ENCODE data around the gene SORT1. TPM values are rescaled to one million over a fixed set of nuclear protein-coding genes. Genes with fewer than 3 reads are reported as not detected.
"Not testable (repeated sequence)": the region's sequence is repeated elsewhere in the genome, so short reads cannot be mapped to it uniquely, and the experiment has no call there.

The SORT1 gene
- total RNA-seq, 1 donor, result 9.3 TPM

DNA sequence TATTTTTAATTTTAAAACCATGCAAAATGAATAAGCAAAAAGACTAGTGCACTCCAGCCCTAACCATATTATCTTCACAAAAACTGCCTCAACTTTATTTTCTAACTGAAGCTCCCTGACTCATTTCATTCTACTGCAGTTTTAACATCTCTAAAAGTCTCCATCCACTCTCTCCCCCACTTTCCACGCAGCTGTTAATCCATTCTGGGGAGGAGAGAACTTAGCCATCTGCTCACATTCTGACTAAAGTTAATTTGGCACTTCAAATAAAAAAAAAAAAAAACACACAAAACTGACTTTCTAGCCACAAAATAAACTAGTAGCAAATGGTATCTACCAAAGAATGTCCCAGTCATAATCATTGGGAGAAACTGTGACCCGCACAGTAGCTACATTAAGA lies 85.5 kb downstream of the SORT1 start:
- H3K4me3 ChIP-seq (ENCODE audit: low read length), result no peak overlapping the region
- H3K9me3 ChIP-seq (ENCODE audit: low read depth, low read length), result no peaks in the 10 kb centered on the region
- H3K4me1 ChIP-seq (ENCODE audit: insufficient read depth, low read length), result peaks cover 18% of the 10 kb centered on the region
- H3K27me3 ChIP-seq (ENCODE audit: insufficient read depth, low read length), result no peaks in the 10 kb centered on the region

DNA sequence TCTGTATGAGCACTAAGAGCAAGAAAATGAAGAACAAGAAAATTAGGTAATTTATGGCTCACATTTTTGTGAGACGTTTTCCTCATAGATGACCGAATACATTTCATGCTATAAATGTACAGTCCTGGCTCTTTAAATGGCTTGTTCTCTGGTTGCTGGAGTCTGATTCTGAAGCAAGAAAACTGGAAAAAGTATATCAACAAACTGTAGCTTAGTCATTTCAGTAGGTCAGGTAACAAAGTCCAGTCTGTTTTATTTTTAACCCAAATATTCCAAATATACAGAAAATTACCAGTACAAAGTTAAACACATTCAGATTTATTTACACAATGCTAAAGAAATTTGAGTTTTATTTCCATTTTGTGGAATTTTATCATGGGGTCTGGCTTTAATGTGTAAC lies 88.4 kb downstream of the SORT1 start:
- Histone ChIP-seq H3K9me3 (ENCODE audit: low read depth, low read length) (no peaks in the 10 kb centered on the region), H3K4me1 (ENCODE audit: insufficient read depth, low read length) (peaks cover 25% of the 10 kb centered on the region), H3K4me3 (ENCODE audit: low read length) (no peak overlapping the region), H3K27me3 (ENCODE audit: insufficient read depth, low read length) (no peaks in the 10 kb centered on the region)

DNA sequence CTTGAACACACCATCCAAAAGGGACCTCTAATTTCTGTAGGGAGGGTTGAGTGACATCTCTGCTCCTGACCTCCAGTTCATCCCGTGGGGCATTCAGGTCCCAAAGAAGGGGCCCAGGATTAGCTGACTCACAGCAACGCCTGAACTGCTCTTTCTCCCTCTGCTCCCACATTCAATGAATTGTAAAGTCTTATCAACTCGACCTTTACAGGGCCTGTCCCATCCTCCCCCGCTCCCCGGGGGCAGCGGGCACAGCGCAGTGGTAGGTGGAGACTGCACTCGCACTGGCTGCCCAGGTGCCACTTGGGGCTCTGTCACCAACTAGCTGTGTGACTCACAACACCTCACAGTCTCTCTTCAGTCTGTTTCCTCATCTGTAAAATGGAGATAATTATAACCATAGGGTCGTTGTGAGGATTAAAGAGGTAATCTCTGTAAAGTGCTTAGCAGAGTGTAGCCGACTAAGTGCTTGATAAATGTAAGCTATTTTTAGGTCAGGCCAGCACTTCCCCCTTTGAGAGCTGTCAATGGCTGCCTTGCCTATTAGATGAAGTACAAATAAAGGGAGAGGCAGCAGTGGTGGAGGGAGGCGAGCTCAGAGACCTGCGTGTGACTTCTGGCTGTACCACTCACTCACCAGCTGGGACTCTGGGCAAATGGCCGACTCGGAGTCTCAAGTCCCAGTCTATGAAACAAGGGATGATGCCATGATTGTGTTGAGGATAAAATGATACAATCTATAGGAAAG lies 90.3 kb downstream of the SORT1 start:
- Histone ChIP-seq H3K4me3 (ENCODE audit: low read length) (no peak overlapping the region), H3K27me3 (ENCODE audit: insufficient read depth, low read length) (no peaks in the 10 kb centered on the region), H3K9me3 (ENCODE audit: low read depth, low read length) (no peaks in the 10 kb centered on the region), H3K4me1 (ENCODE audit: insufficient read depth, low read length) (peaks cover 17% of the 10 kb centered on the region)

DNA sequence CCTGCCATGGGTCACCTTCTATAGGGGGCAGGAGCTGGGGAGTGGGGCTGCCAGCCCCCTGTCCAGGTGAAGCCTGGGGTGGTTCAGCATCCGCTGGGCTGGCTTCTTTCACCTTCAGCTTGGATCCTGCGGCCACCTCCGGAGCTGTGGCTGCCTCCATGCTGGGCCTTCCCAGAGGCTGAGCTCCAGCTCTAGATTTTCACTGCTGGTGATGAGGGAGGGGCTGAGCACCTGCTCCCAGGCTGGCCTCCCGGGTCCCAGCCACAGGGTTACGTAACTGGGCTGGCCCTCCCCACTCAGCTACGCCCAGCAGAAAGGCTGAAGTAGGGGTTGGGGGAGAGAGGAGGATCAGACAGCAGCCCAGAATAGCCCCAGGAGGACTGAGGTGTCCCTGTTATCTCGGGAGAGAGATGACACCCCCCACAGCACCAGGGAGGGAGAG lies 90.9 kb downstream of the SORT1 start, which contains the start of gene MYBPHL:
Gene MYBPHL (minus strand): TSS at position 180 of the 442 bp plus-strand sequence. CDS start 20 bp downstream, at position 160.
- Histone ChIP-seq H3K27me3 (ENCODE audit: insufficient read depth, low read length) (no peaks in the 10 kb centered on the region), H3K9me3 (ENCODE audit: low read depth, low read length) (no peaks in the 10 kb centered on the region), H3K4me1 (ENCODE audit: insufficient read depth, low read length) (peaks cover 17% of the 10 kb centered on the region), H3K4me3 (ENCODE audit: low read length) (no peak within 1 kb of the TSS)

DNA sequence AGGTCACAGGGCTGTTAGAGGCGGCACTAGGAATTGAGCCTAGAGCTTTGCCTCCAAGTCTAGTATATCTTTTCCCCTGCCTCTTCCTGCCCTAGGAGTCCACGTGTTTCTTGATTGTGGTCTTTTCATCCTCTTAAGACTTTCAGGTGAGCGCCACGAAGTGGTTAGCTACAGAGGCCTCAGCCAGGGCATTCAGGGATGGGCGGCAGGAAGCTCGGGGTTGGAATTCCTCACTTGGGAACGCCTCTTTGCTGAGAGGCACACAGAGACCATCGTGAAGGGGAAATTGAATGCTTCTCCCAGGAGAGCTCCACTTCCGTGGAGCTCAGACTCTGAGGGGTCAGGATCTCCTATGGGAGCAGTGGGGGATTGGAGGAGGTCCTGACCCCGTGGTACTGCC lies 91.7 kb downstream of the SORT1 start:
- peaks cover 17% of the 10 kb centered on the region for H3K4me1 ChIP-seq (ENCODE audit: insufficient read depth, low read length)
- H3K9me3 ChIP-seq (ENCODE audit: low read depth, low read length); H3K27me3 ChIP-seq (ENCODE audit: insufficient read depth, low read length): not testable (repeated sequence)

DNA sequence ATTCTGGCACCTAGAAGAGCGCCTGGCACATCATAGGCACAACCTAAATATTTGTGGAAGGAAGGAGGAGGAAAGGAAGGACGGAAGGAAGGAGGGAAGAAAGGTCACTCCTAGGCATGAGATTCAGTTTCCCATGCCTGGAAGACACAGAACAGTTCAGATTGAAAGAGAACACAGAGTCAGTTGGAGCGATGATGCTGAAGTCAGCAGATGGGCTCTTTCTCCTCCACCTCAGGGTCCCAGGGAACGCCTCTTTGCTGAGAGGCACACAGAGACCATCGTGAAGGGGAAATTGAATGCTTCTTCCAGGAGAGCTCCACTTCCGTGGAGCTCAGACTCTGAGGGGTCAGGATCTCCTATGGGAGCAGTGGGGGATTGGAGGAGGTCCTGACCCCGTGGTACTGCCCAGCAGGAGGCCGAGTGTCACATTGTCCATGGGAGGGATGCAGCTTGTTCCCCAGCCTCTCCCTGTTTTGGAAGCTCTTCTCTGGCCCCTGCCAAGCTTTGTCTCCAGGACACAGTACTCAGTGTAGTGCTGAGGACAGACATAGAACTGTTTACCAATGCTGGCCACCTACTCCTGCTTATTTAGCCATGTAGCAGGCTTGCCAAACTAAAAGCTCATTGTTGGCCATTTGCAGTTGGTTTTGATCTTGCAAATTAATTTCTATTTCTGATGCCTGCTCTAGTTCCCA lies 93.3 kb downstream of the SORT1 start:
- Histone ChIP-seq H3K27me3 (ENCODE audit: insufficient read depth, low read length) (no peaks in the 10 kb centered on the region), H3K9me3 (ENCODE audit: low read depth, low read length) (no peaks in the 10 kb centered on the region), H3K4me1 (ENCODE audit: insufficient read depth, low read length) (peaks cover 24% of the 10 kb centered on the region), H3K4me3 (ENCODE audit: low read length) (no peak overlapping the region)

More for the DNA sequence above, 91.7 kb downstream of the SORT1 start:
- H3K4me3 ChIP-seq (ENCODE audit: low read length), result not testable (repeated sequence)

DNA sequence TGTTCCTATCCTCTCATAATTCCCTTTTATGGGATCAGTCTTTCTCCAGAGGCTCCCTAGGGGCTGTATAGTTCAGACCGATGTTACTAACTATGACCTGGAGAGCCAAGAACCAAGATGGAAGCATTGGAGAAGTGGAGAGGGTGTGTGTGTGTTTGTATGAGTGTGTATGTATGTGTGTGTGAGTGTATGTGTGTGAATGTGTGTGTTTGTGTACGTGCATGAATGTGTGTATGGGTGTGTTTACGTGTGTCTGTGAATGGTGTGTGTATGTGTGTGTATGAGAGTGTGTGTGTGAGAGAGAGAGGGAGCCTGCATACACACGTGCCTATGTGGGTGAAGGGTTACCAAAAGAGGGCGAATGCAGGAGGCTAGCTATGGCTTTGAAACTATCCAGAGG lies 95.8 kb downstream of the SORT1 start:
- Histone ChIP-seq H3K27me3 (ENCODE audit: insufficient read depth, low read length) (no peaks in the 10 kb centered on the region), H3K4me3 (ENCODE audit: low read length) (no peak overlapping the region), H3K4me1 (ENCODE audit: insufficient read depth, low read length) (peaks cover 15% of the 10 kb centered on the region), H3K9me3 (ENCODE audit: low read depth, low read length) (no peaks in the 10 kb centered on the region)

DNA sequence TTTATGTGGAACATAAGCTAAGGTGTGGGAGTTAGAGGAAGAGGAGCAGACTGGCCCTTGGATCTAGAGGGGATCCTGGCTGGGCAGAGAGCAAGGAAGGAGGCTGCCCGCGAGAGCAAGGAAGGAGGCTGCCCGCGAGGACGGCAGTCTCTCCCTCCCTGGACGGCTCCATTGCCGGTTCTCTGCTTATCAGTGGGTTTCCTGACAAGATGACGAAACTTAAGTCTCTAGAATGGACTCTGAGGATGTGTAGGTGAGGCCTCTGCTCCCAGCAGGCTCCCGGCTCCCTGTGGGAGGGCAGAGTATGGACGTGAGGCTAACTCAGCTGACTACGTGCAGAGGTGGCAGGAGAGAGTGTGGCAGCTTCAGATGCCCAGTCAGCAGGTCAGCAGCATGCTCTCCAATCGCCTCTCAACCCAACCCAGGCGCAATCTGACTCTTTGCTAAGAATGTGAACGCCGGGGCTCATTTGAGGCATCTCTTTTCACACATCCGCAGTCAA lies 97.0 kb downstream of the SORT1 start:
- Histone ChIP-seq H3K4me3 (ENCODE audit: low read length) (no peak overlapping the region), H3K9me3 (ENCODE audit: low read depth, low read length) (no peaks in the 10 kb centered on the region), H3K27me3 (ENCODE audit: insufficient read depth, low read length) (no peaks in the 10 kb centered on the region), H3K4me1 (ENCODE audit: insufficient read depth, low read length) (peaks cover 13% of the 10 kb centered on the region)

DNA sequence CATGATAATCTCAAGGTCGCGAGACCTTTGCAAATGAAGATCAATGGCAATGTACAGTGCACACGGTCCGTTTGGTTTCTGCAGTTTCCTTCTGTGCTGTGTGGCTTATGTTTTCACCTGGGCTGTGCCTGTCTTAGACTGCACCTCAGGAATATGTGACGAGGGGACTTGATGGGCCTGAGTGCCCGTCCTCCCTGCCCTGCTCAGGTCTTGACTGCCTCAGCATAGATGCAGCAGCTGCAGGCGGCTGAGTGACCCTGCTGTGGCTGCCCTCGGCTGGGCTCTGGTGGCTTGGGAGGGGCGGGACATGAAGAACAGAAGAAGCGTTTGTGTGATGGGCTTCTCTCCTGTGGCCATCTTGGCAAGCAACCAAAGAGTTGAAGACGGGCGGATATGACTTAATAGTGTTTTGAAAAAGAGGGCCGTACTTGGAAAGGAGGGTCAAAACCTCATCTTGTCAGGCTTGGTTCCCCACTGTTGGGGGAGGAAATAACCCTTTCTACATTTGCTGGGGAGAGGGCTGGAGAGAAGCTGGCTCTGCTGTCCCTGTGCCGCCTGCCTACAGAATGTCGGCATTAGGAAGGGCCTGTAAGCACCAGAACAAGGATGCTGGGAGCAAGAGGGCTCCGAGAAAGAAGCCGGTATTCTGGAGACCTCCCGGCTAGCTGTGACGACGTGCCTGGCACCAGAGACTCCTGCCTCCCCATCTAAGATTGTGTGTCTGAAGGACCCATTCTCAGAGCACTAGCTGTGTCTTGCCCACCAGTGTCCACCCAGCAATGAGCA lies 98.0 kb downstream of the SORT1 start:
- no peaks in the 10 kb centered on the region for H3K27me3 ChIP-seq (ENCODE audit: insufficient read depth, low read length)

DNA sequence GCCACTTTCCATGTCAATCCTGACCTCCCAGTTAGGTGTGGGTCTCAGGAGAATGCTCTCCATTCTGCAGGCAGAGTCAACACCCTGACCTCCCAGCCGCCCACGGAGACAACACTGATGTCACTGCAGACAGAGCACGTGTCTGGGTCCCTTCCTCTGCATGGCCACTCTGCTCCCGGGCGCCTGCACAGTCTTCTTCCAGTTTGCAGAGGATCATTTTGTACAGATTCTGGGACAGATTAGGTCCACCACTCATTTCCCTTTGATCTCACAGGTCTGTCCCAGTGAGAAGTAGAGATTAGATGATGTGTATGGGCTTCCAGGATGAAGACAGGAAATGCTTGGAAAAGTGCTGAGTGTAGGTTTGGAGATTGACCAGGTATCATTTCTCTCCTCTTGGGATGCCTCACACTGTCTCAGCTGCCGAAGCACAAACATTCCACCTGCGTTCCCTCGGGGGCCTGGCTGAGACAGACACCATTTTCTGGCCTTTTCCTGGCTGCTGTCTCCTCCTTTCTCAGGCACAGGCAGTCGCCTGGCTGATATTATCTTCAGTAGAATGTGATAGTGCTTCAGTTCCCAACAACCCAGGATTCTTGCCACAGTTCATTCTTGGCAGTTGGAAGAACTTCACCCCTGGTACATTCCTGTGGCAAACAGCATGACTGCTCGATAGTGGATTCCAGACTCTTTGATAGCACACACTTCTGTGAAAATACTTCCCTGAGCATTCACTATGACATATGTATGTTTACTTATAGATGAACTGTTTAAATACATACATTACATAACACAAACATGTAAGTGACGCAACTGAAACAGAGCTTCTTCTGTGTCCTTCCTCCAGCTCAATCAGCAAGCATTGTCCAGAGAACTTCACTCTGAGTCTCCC lies 98.8 kb downstream of the SORT1 start:
- H3K9me3 ChIP-seq (ENCODE audit: low read depth, low read length), result no peaks in the 10 kb centered on the region
- H3K4me1 ChIP-seq (ENCODE audit: insufficient read depth, low read length), result peaks cover 31% of the 10 kb centered on the region
- no peaks in the 10 kb centered on the region for H3K27me3 ChIP-seq (ENCODE audit: insufficient read depth, low read length)
- H3K4me3 ChIP-seq (ENCODE audit: low read length), result no peak overlapping the region

More for the DNA sequence above, 98.0 kb downstream of the SORT1 start:
- H3K9me3 ChIP-seq (ENCODE audit: low read depth, low read length), result no peaks in the 10 kb centered on the region
- no peak overlapping the region for H3K4me3 ChIP-seq (ENCODE audit: low read length)
- H3K4me1 ChIP-seq (ENCODE audit: insufficient read depth, low read length), result peaks cover 23% of the 10 kb centered on the region

DNA sequence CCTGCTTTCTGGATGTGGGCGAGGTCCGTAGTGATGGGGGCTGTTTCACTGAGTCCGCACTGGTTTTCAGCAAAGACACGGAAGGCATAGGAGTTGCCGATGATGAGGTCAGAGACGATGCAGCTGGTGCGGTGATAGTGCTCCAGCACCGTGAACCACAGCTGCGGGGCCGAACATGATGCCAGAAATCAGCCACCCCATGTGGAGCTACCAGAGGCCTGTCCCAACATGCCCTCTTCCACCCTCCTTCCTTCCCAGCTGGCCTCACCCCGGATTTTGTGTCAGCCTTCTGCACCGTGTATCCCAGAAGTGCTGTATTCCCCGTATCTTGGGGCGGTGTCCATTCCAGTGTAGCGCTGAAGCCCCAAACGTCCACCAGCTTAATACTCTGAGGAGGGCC lies 100.9 kb downstream of the SORT1 start:
- H3K4me1 ChIP-seq (ENCODE audit: insufficient read depth, low read length), result peaks cover 34% of the 10 kb centered on the region
- H3K4me3 ChIP-seq (ENCODE audit: low read length), result no peak overlapping the region
- no peaks in the 10 kb centered on the region for H3K9me3 ChIP-seq (ENCODE audit: low read depth, low read length)
- H3K27me3 ChIP-seq (ENCODE audit: insufficient read depth, low read length), result no peaks in the 10 kb centered on the region

DNA sequence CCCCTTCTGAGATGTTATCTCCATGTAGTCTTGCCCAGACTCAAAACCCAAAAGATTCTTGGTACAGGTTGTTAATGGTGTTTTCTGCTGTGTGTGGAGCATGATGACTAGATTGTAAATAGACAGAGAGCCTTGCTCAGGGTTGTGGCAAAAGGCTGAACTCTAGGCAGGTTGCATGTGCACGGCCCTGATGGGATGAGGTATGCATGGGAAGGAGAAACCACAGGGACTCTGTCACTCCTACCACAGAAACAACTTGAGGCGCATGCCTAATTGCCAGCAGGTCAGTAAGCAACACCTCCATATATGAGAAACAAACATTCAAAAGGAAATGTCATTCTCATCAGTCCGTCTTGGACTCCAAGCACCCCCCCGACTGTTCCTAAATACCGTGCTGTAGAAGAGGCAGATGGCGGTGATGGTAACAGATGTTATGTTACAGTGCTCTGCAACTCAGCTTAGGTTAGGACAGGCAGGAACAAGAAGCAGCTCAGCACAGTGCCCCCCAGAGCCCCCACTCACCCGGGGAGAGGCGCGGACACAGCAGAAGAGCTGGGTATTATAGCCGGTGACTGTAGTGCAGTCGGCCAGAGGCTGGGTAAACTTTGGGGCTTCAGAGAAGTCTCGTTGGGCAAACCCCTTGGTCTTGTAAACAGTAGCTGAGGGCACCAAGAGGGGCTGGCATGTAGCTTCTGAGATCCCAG lies 101.9 kb downstream of the SORT1 start:
- Histone ChIP-seq H3K4me1 (ENCODE audit: insufficient read depth, low read length) (peaks cover 43% of the 10 kb centered on the region), H3K4me3 (ENCODE audit: low read length) (no peak overlapping the region), H3K27me3 (ENCODE audit: insufficient read depth, low read length) (no peaks in the 10 kb centered on the region)

DNA sequence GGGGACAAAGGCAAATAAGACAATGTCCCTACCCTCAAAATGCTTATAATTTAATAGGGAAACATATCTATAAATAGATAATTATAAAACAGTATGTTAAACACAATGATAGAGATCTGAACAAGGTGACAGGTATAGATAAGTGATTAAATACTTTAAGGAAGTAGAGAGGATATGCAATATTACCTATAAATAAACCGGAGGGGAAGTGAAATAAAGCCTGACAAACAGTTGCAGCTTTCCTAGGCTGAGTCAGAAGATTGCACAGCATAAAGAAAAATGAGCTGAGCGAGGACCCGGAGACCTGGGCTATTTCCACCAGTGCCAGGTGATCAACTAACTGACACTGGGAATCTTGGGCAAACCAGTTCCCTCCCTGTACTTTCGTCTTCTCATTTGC lies 103.2 kb downstream of the SORT1 start:
- Histone ChIP-seq H3K9me3 (ENCODE audit: low read depth, low read length) (no peaks in the 10 kb centered on the region), H3K4me3 (ENCODE audit: low read length) (no peak overlapping the region), H3K27me3 (ENCODE audit: insufficient read depth, low read length) (no peaks in the 10 kb centered on the region), H3K4me1 (ENCODE audit: insufficient read depth, low read length) (peaks cover 43% of the 10 kb centered on the region)

More for the DNA sequence above, 101.9 kb downstream of the SORT1 start:
- no peaks in the 10 kb centered on the region for H3K9me3 ChIP-seq (ENCODE audit: low read depth, low read length)

DNA sequence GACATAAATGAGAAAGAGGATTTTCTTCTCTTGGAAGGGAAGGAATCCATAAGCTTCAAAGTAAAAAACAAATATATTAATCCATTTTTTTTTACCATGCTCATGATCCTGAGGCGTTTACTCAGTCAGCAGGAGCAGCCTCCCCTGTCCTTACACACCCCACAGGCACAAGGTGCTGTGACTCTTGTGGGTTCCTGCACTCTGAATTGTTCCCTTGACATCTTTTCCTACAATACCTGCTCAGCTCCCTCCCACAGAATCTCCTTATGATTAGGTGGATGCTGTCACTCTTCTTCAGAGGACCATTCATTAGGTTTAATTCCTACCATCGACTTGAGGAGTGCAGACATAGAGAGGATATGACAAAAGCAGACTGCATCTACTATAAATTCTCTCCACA lies 104.7 kb downstream of the SORT1 start:
- Histone ChIP-seq H3K4me3 (ENCODE audit: low read length) (no peak overlapping the region), H3K4me1 (ENCODE audit: insufficient read depth, low read length) (peaks cover 38% of the 10 kb centered on the region), H3K9me3 (ENCODE audit: low read depth, low read length) (no peaks in the 10 kb centered on the region), H3K27me3 (ENCODE audit: insufficient read depth, low read length) (no peaks in the 10 kb centered on the region)

All from mononuclear cell (primary cell).